Activated naive CD4-positive, alpha-beta T cell treated with anti-CD3 and anti-CD28 coated beads, Interleukin-2, amount 10 ng/mL, durations not matched to agents 5 hours and 36 hours (primary cell): ENCODE data around the gene STOML2. TPM values are rescaled to one million over a fixed set of nuclear protein-coding genes. Genes with fewer than 3 reads are reported as not detected.

ENCODE experiments used
- total RNA-seq, 2 experiments: library from RNA; stranded (reverse); gene quantifications; one replicate each; pipeline ENCODE4 v1.2.3, GENCODE V29; 2021

The STOML2 gene, protein sequence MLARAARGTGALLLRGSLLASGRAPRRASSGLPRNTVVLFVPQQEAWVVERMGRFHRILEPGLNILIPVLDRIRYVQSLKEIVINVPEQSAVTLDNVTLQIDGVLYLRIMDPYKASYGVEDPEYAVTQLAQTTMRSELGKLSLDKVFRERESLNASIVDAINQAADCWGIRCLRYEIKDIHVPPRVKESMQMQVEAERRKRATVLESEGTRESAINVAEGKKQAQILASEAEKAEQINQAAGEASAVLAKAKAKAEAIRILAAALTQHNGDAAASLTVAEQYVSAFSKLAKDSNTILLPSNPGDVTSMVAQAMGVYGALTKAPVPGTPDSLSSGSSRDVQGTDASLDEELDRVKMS
- 10 to 100 TPM; 84.5 to 88.5 TPM for total RNA-seq

DNA sequence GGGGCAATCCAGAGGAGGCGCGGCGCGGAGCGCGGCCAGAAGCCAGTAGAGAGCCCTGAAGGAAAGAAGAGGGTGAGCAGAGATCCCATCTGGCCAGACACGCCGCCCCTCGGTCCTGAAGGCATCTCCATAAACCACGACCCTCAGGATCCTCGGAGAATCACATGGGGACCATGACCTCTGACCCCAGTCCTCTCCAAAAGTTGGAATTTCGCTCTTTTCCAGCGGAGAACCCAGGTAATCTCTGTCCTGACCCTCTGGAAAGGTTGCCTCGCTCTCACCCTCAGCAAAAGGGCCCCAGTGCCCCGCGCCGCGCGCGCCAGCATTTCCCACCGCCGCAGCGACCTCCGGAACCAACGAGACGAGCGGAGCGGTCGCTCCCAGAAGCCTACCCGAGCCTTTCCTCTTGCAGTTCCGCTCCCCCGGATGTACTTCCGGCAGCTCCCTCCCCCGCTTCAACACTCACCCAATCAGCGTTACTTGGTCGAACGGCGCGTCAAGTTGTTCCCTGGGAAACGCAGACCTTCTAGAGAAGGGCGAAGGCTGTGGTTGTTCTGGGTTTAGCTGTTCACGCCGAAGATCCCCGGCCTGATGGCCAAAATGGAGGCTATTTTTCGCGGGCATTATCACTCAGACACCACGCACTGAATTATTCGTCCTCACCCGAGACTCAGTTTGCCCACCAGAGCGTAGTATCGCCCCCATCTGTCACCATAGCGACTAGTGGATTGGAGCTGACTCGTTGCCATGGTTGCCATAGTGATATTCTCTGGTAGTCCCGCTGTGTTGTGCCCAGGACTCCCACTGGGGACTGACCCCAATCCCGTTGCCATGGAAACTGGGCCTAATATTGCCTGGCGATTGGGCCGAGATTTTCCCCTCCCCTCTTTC is at the start of gene STOML2:
STOML2 (minus strand) TSS at position 363 of the 891 bp plus-strand sequence; CDS start at position 326, 37 bp downstream.

DNA sequence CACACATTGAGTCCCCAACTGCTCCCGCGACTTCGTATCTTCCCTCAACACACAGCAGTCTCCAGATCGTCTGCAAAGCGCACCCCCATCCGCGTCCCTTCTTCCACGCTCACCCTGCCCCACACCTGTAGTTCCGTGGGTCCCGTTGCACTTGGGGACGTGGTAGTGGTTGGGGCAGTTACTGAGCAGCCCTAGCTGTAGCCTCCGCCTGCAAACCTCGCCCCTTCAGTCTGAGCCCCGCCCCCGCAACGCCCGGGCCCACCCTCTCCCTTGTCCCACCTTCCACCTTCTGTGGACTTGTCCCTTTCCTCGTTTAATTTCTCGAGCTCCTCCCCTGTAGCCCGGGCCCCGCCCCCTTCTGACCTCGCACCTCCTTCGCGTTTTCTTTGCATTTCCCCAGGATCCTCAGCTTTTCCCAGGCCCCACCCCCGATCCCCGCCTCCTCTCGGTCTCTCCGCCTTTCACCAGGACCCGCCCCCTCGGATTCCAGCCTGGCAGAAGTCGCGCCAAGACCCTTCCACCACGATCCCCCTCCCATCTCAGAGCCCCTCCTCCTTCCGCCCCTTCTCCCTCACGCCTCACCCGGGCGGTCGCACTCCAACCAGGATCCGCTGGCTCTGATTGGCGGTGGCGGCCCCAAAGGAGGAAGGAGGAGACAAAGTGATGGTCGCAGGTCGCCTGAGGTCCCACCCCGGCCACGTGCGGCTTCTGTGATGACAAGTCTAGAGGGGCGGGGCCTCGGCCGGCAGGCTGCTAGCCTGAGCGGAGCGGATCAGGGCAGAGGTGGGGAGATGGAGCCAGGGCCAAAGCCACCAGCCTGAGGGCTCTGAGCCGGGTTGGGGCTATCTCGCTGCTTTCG is 13.0 kb upstream of the STOML2 start, which contains the start of gene ATOSB:
ATOSB (minus strand) TSS at position 183 of the 859 bp plus-strand sequence. CDS start 7,588 bp downstream, outside the sequence.

DNA sequence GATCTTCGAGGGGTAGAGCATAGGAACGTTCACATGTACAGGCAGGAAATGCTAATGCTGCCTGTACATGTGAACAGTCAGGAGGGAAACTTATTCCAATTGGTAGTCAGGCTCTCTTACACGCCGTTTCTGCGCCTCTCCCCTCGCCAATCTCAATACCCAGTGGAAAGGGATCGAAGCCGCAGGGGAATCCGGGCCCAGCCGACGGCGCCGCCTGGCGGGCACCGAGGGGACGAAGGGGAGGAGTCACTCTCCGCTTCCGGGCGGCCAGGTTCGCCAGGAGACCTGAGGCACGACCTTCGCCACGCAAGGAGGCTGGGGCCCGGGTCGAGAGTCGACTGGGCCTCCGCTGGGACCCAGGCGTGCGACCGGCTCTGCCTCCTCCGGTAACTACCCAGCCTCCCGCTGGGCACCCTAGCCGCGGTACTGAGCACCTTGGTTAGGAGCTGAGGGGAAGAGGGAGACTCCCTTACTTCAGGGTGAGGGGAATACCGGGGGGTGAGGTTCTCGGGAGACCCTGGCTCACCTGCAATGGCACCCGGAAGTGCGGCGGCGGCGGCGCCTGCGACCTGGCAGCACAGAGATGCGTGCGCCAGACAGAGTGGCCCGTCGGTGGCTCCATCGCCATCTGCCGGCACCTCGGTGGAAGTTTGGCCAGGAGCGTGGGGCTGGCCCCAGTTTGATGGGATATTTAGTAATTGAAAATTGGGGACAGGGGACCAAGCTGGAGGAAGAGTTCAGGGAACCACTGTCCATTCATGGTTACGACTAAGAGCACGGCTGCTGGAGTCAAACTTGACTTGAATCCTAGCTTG is 6.7 kb downstream of the STOML2 start, which contains the start of gene PIGO:
PIGO (minus strand) TSS at position 557 of the 815 bp plus-strand sequence. CDS start 1,026 bp downstream, outside the sequence.

DNA sequence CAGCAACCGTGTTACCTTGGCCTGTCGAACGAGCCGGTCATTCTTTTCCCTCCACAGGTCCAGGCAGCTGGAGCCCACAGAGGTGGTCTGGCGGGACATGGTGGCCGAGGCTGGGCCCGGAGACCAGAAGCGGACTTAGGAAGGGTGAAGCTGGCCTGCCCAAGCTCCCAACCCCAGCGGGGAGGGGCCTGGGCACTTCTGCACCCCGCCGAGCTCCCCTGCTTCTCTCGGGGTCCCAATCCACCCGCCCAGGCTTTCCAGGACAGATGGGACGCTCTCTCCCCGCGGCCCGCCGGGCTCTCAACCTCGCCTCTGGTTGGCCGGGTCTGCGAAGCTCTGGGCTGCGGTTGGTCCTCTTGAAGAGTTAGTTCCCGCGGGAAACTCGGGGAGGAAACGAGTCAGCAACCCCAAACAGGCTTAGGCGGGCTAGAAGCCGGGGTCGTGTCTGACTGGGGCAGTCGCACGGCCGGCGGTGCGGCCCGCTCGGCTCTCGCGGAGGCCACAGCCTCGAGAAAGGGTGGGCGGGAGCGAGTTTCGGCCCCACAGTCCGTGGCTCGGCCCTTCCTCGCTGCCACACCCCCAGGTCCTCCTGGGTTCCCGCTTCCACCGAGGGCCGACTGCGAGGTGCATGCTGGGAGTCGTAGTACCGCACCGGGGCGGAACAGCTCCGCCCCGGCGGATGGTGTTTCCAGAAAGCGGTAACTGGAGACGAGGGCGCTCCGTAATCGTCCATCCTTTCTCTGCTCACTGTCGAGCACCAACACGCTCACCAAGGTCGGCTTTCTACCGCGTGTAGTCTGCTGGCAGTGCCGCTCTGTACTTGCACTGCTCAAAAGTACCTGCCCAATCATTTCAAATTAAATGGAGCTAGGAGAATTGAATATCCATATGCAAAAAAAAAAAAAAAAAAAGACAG is 23.2 kb downstream of the STOML2 start, which contains the start of gene FANCG:
FANCG (minus strand) TSS at position 517 of the 916 bp plus-strand sequence; CDS start at position 99, 418 bp downstream.

DNA sequence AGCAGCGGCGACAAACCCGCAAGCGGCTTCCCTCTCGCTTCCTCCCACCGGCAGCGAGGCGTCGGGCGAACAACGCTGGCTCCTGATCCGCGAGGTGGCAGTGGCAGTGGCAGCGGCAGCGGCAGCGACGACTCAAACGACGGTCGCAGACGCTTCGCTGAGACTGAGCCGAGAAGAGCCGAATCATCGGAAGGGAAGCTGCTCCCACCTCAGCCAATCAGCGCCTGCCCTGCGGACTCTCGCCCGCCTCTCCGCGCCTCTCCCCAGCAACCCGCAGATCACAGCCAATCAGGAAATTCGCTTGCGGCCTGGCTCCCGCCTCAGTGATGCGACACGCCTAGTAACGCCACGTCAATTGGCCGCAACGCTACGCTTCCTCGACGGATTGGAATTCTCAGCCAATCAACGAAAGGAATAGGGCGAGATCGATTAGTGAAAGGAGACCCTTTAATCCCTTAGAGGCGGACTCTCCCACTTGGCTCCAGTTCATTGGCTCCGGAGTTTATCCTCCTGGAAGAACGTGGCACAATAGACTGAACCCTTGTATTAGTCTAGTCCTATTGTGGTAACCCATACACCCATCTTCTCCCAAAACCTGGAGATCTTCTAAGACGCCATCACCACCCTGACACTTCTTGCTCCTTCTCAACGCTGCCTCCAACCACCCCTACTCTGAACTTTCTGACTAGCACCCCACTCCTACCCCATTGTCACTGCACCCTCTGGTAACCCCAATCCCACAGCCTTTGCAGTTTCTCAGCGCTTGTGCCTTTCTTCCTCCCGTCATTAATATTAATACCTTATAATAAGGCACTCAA is 30.3 kb downstream of the STOML2 start, which contains the start of gene VCP:
VCP (minus strand) TSS at position 165 of the 818 bp plus-strand sequence. CDS start 272 bp downstream, outside the sequence.

Other genes starting within 250 kb of the STOML2 start
- gene PHF24, start 144.8 kb downstream of the STOML2 start, total RNA-seq = not detected
- 1 to 10 TPM; 3.9 to 4.5 TPM for gene DNAJB5, start 113.4 kb downstream of the STOML2 start, total RNA-seq
- gene VCP, start 30.5 kb downstream of the STOML2 start, total RNA-seq = 100 to 1,000 TPM; 179 to 183 TPM
- 10 to 100 TPM; 76.8 to 83.7 TPM for gene FANCG, start 23.2 kb downstream of the STOML2 start, total RNA-seq
- 10 to 100 TPM; 23.4 to 25.4 TPM for gene PIGO, start 6.5 kb downstream of the STOML2 start, total RNA-seq
- gene ATOSB, start 12.7 kb upstream of the STOML2 start, total RNA-seq = 10 to 100 TPM; 16.5 to 17.9 TPM
- gene UNC13B, start 58.9 kb upstream of the STOML2 start, total RNA-seq = under 1 TPM; 0.36 to 0.45 TPM